Duodenal mucosa (tissue), 2 donors: ENCODE results near the gene GNG2.

Source experiments
- H3K27ac ChIP-seq: one replicate; pipeline ENCODE4 v1.7.0; 2013; ENCODE audit warnings: low read depth, low read length
- H3K27me3 ChIP-seq, 2 donors: one replicate each; pipeline ENCODE4 v1.7.0; 2013; ENCODE audit warnings: low read length in 2 of 2, control low read depth in 1 of 2; ENCODE audit not compliant: insufficient read depth in 2 of 2, control insufficient read depth in 1 of 2
- H3K36me3 ChIP-seq, 2 donors: one replicate each; pipeline ENCODE4 v1.7.0; 2013; ENCODE audit warnings: low read length in 2 of 2, control low read depth in 1 of 2; ENCODE audit not compliant: insufficient read depth in 2 of 2, control insufficient read depth in 1 of 2
- H3K4me1 ChIP-seq, 2 donors: one replicate each; pipeline ENCODE4 v1.7.0; 2013; ENCODE audit warnings: low read length in 2 of 2, control low read depth in 1 of 2; ENCODE audit not compliant: insufficient read depth in 2 of 2, control insufficient read depth in 1 of 2
- H3K4me3 ChIP-seq, 2 donors: one replicate each; pipeline ENCODE4 v1.7.0; 2013; ENCODE audit warnings: low read length in 2 of 2, low read depth in 1 of 2
- H3K9ac ChIP-seq, 2 donors: one replicate each; pipeline ENCODE4 v1.7.0; 2013; ENCODE audit warnings: low read length in 2 of 2, low read depth in 1 of 2
- H3K9me3 ChIP-seq, 2 donors: one replicate each; pipeline ENCODE4 v1.7.0; 2013; ENCODE audit warnings: low read length in 2 of 2, control low read depth in 1 of 2; ENCODE audit not compliant: control insufficient read depth in 1 of 2

The GNG2 gene

GRCh38 chr14:51988221-51988620 is 127.8 kb downstream of the GNG2 start:
- peaks cover 13 to 20% of the 10 kb centered on the region in 2 donors for H3K4me1 ChIP-seq
- H3K36me3 ChIP-seq = peaks cover 5 to 14% of the 10 kb centered on the region in 2 donors
- no peaks in the 10 kb centered on the region for H3K9me3 ChIP-seq
- H3K27me3 ChIP-seq = no peaks in the 10 kb centered on the region
- H3K27ac ChIP-seq = no peak overlapping the region
- no peak overlapping the region for H3K4me3 ChIP-seq
- no peak overlapping the region for H3K9ac ChIP-seq

GRCh38 chr14:51989293-51990234 is 129.2 kb downstream of the GNG2 start, which contains the start of gene RTRAF:
Gene RTRAF, plus strand, starts transcription at chr14:51989546. Its CDS starts 94 bp downstream, at chr14:51989640.
- no peaks in the 10 kb centered on the region for H3K9me3 ChIP-seq
- peaks cover 13 to 20% of the 10 kb centered on the region in 2 donors for H3K4me1 ChIP-seq
- H3K4me3 ChIP-seq = peak within 1 kb of the TSS; percentile 82 to 97
- no peaks in the 10 kb centered on the region for H3K27me3 ChIP-seq
- peak within 1 kb of the TSS; percentile 67 for H3K27ac ChIP-seq
- peak within 1 kb of the TSS; percentile 93 to 94 for H3K9ac ChIP-seq
- H3K36me3 ChIP-seq = peaks cover 5 to 25% of the 10 kb centered on the region in 2 donors

- peak overlapping the region; percentile 82 to 97 for H3K4me3 ChIP-seq
- H3K9me3 ChIP-seq = no peaks in the 10 kb centered on the region
- H3K27ac ChIP-seq = no peak overlapping the region
- peaks cover 13 to 20% of the 10 kb centered on the region in 2 donors for H3K4me1 ChIP-seq
- no peaks in the 10 kb centered on the region for H3K27me3 ChIP-seq
- H3K36me3 ChIP-seq = peaks cover 5 to 34% of the 10 kb centered on the region in 2 donors
- H3K9ac ChIP-seq = peak overlapping the region; percentile 93 to 94
Observed at GRCh38 chr14:51990488-51990887, 130.1 kb downstream of the GNG2 start.

- H3K4me1 ChIP-seq = peaks cover 13 to 20% of the 10 kb centered on the region in 2 donors
- no peaks in the 10 kb centered on the region for H3K9me3 ChIP-seq
- no peak overlapping the region for H3K27ac ChIP-seq
- H3K36me3 ChIP-seq = peaks cover 5 to 40% of the 10 kb centered on the region in 2 donors
- H3K9ac ChIP-seq = no peak overlapping the region
- H3K27me3 ChIP-seq = no peaks in the 10 kb centered on the region
- no peak overlapping the region for H3K4me3 ChIP-seq
Observed at GRCh38 chr14:51993285-51993920, 133.0 kb downstream of the GNG2 start.

- H3K4me1 ChIP-seq = peaks cover 0 to 3% of the 10 kb centered on the region in 2 donors
- no peak overlapping the region for H3K27ac ChIP-seq
- no peak overlapping the region for H3K9ac ChIP-seq
- no peaks in the 10 kb centered on the region for H3K27me3 ChIP-seq
- peaks cover 7 to 56% of the 10 kb centered on the region in 2 donors for H3K36me3 ChIP-seq
- H3K4me3 ChIP-seq = no peak overlapping the region
- H3K9me3 ChIP-seq = no peaks in the 10 kb centered on the region
Observed at GRCh38 chr14:51996148-51996746, 135.8 kb downstream of the GNG2 start.

- Histone ChIP-seq H3K4me3 (no peak overlapping the region), H3K9ac (no peak overlapping the region), H3K4me1 (no peaks in the 10 kb centered on the region), H3K27me3 (no peaks in the 10 kb centered on the region), H3K36me3 (peaks cover 14 to 63% of the 10 kb centered on the region in 2 donors), H3K9me3 (no peaks in the 10 kb centered on the region), H3K27ac (no peak overlapping the region)
Observed at GRCh38 chr14:51998348-51998747, 137.9 kb downstream of the GNG2 start.

- Histone ChIP-seq H3K4me3 (no peak overlapping the region), H3K27ac (no peak overlapping the region), H3K4me1 (no peaks in the 10 kb centered on the region), H3K27me3 (no peaks in the 10 kb centered on the region), H3K9ac (no peak overlapping the region), H3K36me3 (peaks cover 14 to 63% of the 10 kb centered on the region in 2 donors), H3K9me3 (no peaks in the 10 kb centered on the region)
Observed at GRCh38 chr14:51999084-51999483, 138.7 kb downstream of the GNG2 start.

- H3K27me3 ChIP-seq = no peaks in the 10 kb centered on the region
- no peaks in the 10 kb centered on the region for H3K4me1 ChIP-seq
- no peak overlapping the region for H3K9ac ChIP-seq
- no peak overlapping the region for H3K27ac ChIP-seq
- H3K4me3 ChIP-seq = no peak overlapping the region
- no peaks in the 10 kb centered on the region for H3K9me3 ChIP-seq
- H3K36me3 ChIP-seq = peaks cover 14 to 64% of the 10 kb centered on the region in 2 donors
Observed at GRCh38 chr14:52000019-52000582, 139.7 kb downstream of the GNG2 start.

GRCh38 chr14:52000696-52001095 is 140.3 kb downstream of the GNG2 start:
- Histone ChIP-seq H3K27me3 (no peaks in the 10 kb centered on the region), H3K27ac (no peak overlapping the region), H3K36me3 (peaks cover 20 to 66% of the 10 kb centered on the region in 2 donors), H3K4me1 (no peaks in the 10 kb centered on the region), H3K4me3 (no peak overlapping the region), H3K9me3 (no peaks in the 10 kb centered on the region), H3K9ac (no peak overlapping the region)
